IPS DF 4.7 (cell line): ENCODE data around the gene TBCD.

ENCODE experiments used
- DNase-seq: peaks from one replicate; pipeline ENCODE4 v3.0.0-alpha.2; 2013; ENCODE audit warnings: low spot score; ENCODE audit errors: extremely low read depth

TBCD gene

DNA sequence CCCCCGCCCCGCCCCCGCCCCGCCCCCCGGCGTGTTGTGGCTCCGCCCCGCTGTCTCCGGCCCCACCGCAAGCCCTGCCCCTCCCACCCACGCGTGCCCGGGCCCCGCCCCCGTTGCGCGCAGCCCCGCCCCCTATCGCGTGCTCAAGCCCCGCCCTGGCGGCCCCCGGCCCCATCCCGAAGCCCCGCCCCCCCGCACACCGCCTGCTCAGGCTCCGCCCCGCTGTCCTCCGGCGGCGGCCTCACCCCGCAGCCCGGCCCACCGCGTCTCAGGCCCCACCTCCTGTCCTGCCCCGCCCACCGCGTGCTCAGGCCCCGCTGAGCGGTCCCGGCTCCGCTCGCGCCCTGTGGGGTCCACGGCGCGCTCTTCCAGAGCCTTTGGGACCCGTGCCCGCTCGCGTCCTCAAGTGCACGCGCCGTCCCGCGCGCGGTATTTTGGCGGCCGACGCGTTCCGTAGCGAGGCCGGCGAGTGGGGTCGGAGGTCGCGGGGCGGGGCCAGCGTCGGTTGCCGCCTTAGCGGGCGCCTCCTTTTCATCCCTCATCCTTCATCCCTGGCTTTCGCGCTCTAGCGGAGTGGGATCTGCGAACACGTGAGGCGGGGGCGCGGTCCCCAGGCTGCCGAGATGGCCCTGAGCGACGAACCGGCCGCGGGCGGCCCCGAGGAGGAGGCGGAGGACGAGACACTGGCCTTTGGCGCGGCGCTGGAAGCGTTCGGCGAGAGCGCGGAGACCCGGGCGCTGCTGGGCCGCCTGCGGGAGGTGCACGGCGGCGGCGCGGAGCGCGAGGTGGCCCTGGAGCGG is at the start of gene TBCD:
TBCD (plus strand) TSS at position 495 of the 800 bp plus-strand sequence; CDS start at position 624, 129 bp downstream.
- DNase-seq: no peak

DNA sequence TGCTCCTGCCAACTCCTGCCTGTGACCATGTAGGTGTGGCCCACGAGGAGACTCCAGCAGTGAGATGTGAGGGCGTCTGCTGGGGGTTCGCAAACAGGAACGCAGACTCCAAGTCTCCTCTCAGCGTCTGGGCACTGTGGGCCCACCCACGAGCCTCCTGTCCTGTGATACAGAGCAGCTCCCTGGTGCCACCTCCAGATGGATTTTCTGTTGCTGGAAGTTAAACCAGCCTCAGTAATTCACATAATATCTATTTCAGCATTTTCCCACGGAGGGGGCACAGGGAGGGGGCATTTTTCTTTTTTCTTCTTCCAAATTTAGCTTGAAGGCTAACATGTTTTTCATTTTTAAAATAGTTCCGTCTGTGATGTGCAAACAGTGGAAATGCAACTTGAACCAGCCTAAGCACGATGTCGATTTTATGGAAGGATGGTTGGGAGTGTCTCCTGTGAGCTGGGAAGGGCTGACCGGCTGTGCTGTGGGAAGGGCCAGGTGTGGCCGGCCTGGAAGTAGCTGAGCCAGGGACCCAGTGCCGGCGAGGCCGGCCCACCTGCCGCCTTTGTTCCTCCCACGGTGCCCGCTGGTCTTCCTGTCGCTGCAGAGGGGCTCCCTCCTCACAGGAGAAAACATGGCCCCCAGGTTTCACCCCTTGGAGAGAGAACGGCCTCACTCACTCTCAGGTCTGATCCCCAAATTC is 49.5 kb upstream of the TBCD start:
- no peak for DNase-seq

DNA sequence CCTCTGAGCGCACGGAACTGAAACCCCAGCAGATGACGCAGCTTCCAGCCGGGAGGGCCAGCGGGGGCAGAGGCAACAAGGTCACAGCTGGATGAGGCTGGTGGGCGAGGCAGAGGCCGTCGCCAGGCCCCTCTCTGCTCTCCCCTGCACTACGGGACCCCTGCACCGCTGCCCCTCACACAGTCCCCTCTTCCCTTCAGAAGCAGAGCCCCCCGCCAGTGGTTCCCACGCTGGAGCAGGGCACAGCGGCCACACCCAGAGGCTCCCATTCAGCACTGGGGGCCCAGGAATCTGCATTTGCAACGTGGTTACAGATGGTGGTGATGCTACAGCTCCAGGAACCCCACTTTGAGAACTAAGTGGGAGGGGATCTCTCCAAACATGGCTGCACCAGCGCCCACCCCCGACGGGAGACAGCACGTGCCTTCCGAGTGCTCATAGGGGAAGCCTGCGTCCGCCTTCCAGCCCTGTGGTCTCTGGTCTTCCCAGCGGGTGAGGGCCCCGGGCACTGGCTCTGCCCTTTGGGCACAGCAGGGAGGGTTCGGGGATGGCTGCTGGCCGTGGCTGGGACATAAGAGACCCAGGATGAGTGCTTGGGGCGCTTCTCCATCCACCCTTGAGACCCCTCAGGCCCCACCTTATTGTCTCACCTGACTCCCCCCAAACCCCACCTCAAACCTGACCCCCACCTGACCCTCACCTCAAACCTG is 48.7 kb upstream of the TBCD start:
- DNase-seq: no peak

DNA sequence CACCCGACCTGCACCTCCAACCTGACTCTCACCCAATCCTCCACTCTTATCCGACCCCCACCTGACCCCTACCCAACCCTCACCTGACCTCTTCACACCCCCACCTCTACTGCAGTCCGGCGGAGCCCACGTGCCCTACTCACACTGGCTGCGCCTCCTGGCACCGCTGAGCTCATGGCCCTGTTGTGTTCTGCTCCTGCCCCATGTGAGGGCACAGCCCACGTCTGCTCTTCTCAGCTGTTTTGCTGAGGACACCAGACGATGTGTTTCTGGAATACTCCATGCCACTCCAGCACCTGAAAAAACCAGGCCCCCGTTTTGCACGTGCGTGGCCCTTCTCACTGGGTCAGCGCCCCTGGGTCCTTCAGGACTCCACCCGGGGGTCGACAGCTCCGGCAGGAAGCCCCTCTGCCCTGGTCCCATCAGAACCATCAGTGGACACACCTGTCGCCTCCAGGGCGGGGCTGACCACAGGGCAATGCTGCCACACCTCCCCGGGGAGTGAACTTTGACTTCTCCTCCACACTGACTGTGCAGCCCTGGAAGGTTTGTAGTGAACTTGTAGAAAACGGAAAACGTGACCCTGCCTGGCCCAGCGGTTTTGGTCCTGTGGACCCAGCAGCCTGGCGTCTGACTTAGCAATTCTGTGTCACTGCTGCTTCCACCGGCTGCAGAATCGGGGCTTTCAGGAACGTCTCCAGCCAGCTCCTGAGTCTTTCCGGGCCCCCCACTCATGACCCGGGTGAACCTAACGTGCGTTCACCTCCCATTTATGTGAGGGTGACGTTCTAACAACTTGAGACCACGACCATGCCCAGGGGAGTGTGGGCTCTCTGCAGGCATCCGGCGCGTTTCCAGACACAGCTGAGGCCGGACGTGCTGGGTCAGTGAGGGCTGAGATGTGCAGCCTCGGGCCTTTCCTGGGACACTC is 47.7 kb upstream of the TBCD start:
- no peak for DNase-seq

- DNase-seq: no peak
These were observed 47.0 kb upstream of the TBCD start for GRCh38 chr17:82704886-82705285.

DNA sequence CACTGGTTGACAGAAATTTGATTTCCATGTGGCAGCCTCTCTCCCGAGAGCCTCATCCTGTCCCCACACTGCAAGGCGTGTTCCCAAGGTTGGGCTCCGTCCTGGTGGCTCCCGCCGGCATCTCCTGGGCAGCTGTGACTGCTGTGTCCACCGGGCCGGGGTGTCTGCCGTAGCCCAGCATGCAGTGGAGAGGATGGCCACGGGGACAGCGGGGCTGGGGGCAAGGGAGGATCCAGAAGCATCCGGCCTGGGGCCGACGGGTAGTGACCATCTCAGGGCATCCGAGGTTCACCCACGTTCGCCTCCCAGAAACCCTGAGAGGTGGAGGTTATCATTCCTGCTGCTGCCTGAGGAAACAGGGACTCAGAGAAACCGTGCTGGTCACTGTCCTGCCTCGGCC is 46.1 kb upstream of the TBCD start:
- no peak for DNase-seq

- no peak for DNase-seq
These were observed 42.7 kb upstream of the TBCD start for GRCh38 chr17:82709024-82709675.

- no peak for DNase-seq
These were observed 42.0 kb upstream of the TBCD start for GRCh38 chr17:82709676-82710498.

DNA sequence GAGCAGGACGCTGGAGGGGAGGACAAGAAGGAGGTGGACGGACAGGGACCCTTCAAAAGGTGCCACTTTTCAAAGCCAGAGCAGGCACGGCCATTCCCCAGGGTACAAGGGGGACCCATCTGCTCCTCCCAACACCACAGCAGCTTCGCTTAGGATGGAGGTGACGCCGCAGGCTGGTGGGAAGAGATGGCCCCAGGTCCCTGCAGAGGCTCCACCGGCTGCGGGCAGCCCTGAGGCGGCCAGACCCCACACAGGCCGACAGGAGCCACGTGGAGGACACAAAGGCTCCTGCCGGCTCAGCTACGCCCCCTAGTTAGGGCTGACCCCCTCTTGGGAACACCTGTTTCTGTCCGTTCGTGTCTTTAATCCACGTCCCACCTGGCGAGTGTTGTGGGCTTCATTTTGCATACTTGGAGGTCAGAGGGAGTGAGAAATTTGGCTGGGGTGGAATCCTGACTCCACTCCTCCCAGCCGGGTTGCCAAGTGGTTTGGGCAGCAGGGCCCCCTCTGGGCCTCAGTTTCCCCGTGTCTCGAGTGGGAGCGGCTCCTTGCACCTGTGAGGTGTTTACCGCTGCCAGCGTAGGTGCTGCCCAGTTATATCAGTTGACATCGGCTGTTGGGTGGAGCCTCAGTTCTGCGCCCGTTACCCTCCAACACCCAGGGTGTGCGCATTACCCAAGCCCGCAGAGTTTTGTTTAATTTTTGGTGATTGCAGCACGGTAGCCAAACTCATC is 41.2 kb upstream of the TBCD start:
- no peak for DNase-seq

DNA sequence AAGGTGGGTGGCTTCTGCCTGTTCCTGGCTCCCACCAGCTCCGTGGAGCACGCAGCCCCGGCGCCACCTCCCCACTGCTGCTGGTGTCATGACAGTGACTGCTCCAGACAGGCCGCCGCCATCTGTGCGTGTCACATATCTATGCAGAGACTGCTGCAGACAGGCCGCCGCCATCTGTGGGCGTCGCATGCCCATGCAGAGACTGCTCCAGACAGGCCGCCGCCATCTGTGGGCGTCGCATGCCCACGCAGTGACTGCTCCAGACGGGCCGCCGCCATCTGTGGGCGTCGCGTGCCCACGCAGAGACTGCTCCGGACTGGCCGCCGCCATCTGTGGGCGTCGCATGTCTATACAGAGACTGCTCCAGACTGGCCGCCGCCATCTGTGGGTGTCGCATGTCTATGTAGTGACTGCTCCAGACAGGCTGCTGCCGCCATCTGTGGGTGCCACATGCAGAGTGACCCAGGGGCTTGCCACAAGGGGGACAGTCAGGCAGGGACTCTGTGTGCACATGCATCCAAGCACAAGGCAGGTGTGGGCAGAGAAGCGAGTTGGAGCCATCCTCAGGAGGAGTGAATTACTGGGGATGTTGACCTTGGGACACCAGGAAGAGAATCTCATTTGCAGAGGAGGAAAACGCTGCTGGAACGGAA is 38.7 kb upstream of the TBCD start:
- DNase-seq: no peak

DNA sequence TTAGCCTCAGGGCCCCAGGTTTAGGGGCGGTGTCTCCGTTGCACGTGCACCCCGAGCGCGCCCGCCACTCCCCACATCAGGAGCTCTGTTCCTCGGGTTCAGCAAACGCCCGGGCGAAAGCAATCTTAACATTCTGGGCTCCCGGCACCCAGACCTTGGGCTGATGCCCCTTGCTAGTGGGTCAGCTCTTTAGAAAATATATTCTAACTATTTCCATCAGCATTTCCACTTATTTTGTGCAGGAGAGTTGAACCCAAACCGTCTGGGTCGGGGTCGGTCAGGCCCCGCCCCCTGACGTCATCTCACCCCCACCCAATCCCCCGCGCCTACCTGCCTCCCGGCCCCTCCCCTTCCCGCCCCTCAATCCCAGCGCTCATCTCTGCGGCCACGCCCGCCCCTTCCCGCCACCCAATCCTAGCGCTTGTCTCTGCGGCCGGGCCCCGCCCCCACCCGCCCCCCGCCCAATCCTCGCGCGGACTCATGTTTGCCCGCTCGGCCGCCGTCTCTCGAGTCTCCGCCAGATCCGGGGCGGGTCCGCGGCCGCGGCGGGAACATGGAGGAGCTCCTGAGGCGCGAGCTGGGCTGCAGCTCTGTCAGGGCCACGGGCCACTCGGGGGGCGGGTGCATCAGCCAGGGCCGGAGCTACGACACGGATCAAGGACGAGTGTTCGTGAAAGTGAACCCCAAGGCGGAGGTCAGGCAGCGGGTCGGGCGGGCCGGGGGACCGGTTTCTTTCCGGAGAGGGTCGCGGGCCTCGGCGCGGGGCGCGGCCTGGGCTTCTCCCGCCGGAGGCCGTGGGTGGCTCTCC is 35.5 kb upstream of the TBCD start, which contains the start of gene FN3KRP:
FN3KRP (plus strand) TSS at position 504 of the 808 bp plus-strand sequence; CDS start at position 554, 50 bp downstream.
- no peak for DNase-seq

DNA sequence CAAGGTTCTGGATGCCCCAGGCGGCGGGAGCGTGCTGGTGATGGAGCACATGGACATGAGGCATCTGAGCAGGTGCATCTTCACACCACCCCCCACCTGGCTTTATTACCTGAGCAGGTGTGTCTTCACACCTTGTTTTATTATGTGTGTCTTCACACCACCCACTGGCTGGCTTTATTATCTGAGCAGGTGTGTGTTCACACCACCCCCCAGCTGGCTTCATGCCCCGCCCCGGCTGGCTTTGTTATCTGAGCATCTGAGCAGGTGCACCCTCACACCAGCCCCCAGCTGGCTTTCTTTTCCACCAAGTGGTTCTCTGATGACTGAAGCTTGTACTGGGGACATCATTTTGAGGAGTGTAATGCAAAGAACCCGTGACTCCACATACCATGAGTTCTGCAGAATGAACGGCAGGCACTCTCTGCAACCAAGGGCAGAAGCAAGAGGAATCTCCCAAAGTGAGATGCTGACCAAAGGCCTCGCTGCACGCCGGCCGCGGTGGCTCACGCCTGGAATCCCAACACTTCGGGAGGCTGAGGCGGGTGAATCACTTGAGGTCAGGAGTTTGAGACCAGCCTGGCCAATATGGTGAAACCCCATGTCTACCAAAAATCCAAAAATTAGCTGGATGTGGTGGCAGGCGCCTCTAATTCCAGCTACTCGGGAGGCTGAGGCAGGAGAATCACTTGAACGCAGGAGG is 32.7 kb upstream of the TBCD start:
- DNase-seq: no peak

- no peak for DNase-seq
These were observed 31.7 kb upstream of the TBCD start for GRCh38 chr17:82720204-82720603.

DNA sequence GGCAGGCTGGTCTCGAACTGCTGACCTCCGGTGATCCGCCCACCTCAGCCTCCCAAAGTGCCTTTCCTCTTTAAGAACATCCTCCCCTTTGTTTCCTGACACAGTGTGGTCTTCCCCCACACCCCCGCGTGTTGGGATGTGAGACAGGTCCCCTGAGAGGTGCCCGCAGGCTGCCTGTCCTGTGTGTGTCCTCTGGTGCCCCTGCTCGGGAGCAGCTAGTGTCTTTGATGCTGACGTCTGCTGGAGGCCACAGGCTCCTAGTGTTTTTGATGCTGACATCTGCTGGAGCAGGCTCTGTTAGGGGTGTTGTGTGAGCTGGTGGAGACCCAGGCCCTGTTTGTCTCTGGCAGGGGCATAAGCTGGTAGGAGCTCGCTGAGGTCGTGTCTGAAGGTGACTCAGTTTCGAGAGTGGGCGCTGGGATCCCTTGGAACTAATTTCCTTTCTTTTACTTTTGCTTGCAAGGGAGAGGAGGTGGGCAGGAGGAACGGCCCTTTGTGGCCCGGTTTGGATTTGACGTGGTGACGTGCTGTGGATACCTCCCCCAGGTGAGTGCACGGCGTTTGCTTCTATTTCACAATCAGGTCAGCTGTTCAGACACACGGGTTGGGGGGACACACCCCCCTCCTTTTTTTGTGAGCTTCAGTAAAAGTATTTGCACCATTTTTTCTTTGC is 29.4 kb upstream of the TBCD start:
- DNase-seq: no peak

GRCh38 chr17:82723169-82723807 is 28.6 kb upstream of the TBCD start:
- DNase-seq: no peak

DNA sequence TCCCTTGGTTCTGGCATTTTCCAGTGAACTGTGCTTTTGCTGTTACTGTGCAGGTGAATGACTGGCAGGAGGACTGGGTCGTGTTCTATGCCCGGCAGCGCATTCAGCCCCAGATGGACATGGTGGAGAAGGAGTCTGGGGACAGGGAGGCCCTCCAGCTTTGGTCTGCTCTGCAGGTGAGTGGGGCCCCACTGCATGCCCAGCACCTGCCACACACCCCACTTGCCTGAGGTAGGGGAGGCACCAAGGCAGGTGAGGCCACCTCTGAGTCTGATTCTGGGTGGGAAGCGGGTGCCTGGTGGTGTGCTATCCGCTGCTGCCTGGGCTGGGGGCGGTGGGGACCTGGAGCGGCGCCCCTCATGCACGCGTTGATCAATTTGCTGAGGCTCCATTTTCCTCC is 25.4 kb upstream of the TBCD start:
- no peak for DNase-seq
